Keratinocyte (primary cell): Measurements from ENCODE around the gene PLA2G2C.

Source experiments
- EZH2 ChIP-seq: IDR thresholded peaks from one replicate; pipeline ENCODE4 v1.6.1; 2012; ENCODE audit warnings: inconsistent platforms, mild to moderate bottlenecking, low read length, moderate library complexity
- TF ChIP-seq, protein P1 (sequence below), 3 experiments: IDR thresholded peaks in 1 of 3; conservative IDR thresholded peaks in 1 of 3; optimal IDR thresholded peaks in 1 of 3; 2 replicates in 2 of 3; 3 replicates in 1 of 3; pipeline versions ENCODE3 to v1.5.1; 2011; ENCODE audit warnings: low read length in 3 of 3, mild to moderate bottlenecking in 3 of 3, moderate library complexity in 2 of 3, control low read depth in 1 of 3, inconsistent platforms in 1 of 3; ENCODE audit not compliant: insufficient read depth in 2 of 3; ENCODE audit errors: extremely low read depth in 1 of 3

DNA sequence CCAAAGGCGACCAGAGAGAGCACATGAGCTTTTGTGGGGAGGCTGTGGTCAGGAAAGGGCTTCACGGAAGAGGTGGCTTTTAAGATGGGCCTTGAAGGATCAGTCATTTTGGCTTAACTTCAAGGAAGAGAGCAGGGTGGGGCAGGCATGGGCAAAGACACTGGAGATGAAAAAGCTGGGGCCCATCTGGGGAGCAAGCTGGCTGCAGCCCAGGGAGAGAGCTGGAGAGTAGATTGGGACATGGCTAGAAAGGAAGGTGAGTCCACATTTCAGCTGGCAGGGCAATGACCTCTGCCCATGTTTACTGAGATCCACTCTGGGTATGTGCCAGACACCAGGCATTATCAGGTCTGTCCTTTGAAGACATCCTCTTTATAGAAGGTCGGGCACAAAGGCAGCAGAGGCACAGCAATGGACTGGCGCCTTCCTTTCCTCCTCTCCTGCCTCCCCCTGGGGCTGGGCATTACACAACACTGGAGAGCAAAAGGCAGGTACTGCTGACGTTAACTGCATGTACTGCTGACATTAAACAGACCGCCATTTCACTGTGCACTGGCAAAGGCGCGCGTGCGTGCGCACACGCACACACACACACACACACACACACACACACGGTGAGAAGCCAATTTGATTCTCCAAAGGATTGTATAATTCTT is 2.6 kb downstream of the PLA2G2C start:
- TF ChIP-seq, protein P1, sequence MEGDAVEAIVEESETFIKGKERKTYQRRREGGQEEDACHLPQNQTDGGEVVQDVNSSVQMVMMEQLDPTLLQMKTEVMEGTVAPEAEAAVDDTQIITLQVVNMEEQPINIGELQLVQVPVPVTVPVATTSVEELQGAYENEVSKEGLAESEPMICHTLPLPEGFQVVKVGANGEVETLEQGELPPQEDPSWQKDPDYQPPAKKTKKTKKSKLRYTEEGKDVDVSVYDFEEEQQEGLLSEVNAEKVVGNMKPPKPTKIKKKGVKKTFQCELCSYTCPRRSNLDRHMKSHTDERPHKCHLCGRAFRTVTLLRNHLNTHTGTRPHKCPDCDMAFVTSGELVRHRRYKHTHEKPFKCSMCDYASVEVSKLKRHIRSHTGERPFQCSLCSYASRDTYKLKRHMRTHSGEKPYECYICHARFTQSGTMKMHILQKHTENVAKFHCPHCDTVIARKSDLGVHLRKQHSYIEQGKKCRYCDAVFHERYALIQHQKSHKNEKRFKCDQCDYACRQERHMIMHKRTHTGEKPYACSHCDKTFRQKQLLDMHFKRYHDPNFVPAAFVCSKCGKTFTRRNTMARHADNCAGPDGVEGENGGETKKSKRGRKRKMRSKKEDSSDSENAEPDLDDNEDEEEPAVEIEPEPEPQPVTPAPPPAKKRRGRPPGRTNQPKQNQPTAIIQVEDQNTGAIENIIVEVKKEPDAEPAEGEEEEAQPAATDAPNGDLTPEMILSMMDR (optimal IDR thresholded peaks at IDR 0.05 in 1 of 3, IDR thresholded peaks at IDR 0.05 in 1 of 3, conservative IDR thresholded peaks at IDR 0.05 in 1 of 3; ENCODE audit: extremely low read depth in 1 of 3, insufficient read depth in 2 of 3, low read length in 3 of 3): no peak
- no peak for TF ChIP-seq EZH2
